GM12873 (cell line): ENCODE measurements around the gene RAD51B.

Experiments used
- TF ChIP-seq, protein P1 (sequence below): IDR thresholded peaks from 2 replicates; pipeline ENCODE4 v1.5.1; 2012; ENCODE audit warnings: low read depth, mild to moderate bottlenecking, moderate library complexity, low read length, control low read depth; ENCODE audit not compliant: insufficient read depth; ENCODE audit errors: missing control alignments

RAD51B gene

DNA sequence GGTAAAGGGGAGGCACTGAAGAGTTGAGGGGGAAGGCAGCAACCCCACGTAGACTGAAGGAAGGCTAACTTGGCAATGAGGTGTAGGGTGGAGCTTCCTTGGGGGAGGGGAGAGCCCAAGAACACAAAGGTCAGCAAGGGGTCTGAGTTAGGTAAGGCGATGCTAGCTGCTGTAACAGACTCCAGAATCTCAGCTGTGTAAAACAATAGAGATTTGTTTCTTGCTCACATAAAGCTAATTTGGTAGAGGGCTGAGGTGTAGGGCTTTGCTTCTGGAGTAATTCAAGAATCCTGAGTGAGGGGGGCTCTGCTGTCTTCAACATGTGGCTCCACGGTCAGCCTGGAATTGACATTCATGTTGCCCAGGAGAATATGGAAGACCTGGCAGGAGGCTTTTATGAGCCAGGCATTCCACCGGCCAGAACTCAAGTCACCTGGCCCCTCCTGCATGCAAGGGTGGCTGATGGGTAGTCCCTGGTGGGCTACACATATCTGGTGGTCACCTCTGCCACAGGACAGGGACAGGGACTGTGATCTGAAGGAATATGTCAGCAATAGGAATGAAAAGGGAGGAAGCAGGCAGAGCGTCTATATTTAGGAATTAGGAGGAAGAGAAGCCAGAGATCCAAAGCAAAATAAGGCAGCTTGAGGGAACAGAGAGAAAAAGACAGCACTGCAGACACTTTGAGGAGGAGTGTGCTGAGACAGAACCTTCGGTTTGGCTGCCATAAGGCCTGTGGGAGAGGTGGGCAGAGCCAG, 819.6 kb downstream of the RAD51B start:
- TF ChIP-seq, protein P1, sequence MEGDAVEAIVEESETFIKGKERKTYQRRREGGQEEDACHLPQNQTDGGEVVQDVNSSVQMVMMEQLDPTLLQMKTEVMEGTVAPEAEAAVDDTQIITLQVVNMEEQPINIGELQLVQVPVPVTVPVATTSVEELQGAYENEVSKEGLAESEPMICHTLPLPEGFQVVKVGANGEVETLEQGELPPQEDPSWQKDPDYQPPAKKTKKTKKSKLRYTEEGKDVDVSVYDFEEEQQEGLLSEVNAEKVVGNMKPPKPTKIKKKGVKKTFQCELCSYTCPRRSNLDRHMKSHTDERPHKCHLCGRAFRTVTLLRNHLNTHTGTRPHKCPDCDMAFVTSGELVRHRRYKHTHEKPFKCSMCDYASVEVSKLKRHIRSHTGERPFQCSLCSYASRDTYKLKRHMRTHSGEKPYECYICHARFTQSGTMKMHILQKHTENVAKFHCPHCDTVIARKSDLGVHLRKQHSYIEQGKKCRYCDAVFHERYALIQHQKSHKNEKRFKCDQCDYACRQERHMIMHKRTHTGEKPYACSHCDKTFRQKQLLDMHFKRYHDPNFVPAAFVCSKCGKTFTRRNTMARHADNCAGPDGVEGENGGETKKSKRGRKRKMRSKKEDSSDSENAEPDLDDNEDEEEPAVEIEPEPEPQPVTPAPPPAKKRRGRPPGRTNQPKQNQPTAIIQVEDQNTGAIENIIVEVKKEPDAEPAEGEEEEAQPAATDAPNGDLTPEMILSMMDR = no peak

- TF ChIP-seq, protein P1 = no peak
Measured at GRCh38 chr14:68639758-68640574, 820.4 kb downstream of the RAD51B start.

DNA sequence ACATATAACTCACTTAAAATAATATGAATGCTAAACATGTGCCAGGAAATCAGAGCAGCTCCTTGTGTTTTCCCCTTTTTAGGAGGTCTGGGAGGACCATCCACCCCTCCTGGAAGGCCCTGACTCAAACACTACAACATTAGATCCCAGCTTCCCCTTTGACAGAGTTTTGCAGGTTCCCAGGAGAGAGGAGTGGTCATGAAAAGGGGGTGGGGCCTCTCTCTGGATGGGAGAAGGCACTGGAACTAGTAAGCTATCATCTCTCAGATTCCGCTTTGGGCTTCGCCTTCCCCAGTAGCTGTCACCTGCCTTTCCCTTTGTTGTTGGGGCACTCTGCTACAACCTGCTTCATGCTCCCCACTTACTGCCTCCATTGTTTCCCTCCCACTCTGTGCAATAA, 824.1 kb downstream of the RAD51B start:
- TF ChIP-seq, protein P1 = no peak

DNA sequence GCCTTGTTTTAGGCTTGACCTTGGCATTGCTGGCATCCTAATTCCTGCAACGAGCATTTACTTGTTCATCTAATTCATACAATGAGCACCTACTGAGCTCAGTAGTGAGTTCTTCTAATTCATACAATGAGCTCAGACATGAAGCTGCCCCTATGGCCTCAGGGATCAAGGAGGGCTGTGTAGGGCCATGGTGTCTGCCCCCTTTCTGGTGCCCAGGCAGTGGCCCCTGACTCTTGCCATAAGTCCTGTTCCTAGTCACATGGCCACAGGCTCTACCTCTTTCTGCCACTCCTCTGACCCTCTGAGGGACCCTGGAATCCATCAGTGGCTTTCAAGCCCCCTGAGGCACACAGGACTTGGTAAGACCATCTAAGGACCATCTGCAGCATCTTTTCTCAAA, 824.5 kb downstream of the RAD51B start:
- TF ChIP-seq, protein P1 = no peak

DNA sequence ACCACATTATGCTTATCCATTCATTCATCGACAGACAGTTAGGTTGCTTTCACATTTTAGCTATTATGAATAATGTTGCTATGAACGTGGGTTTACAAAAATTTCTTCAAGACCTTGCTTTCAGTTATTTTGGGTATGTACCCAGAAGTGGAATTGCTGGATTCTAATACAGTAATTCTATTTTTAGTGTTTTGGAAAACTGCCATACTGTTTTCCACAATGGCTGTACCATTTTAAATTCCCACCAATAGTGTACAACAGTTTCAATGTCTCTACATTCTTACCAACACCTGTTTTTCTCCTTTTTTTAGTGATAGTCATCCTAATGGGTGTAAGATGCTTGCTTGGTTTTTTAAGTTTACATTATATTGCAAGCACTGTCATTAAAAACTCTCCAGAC, 825.8 kb downstream of the RAD51B start:
- TF ChIP-seq, protein P1 = no peak

GRCh38 chr14:68649476-68650189, 830.1 kb downstream of the RAD51B start:
- TF ChIP-seq, protein P1 = no peak
